Astrocyte of the cerebellum (primary cell): ENCODE data around the gene TGM2.
"Not testable (repeated sequence)": the region's sequence is repeated elsewhere in the genome, so short reads cannot be mapped to it uniquely, and the experiment has no call there.

Experiments
- DNase-seq: peaks from one replicate; pipeline ENCODE4 v3.0.0-alpha.2; 2011; ENCODE audit warnings: low read depth
- H3K4me3 ChIP-seq: 2 replicates; pipeline ENCODE4 v1.5.1; 2011; ENCODE audit warnings: mild to moderate bottlenecking, low read depth, low read length, moderate library complexity
- CTCF ChIP-seq: IDR thresholded peaks from 2 replicates; pipeline ENCODE4 v1.5.1; 2012; ENCODE audit warnings: low read length, low read depth, moderate library complexity, mild to moderate bottlenecking; ENCODE audit errors: missing control alignments
- in situ Hi-C: cut with HindIII; loops from 2 replicates; pipeline ENCODE4 v1.10.0; 2017; ENCODE audit warnings: low sequenced_read_pairs

TGM2 gene

GRCh38 chr20:38109591-38110524 lies 55.2 kb downstream of the TGM2 start:
- TF ChIP-seq CTCF = no peak
- in situ Hi-C loops = no loop called here
- peak; percentile 87 for DNase-seq
- no peak overlapping the region for H3K4me3 ChIP-seq

DNA sequence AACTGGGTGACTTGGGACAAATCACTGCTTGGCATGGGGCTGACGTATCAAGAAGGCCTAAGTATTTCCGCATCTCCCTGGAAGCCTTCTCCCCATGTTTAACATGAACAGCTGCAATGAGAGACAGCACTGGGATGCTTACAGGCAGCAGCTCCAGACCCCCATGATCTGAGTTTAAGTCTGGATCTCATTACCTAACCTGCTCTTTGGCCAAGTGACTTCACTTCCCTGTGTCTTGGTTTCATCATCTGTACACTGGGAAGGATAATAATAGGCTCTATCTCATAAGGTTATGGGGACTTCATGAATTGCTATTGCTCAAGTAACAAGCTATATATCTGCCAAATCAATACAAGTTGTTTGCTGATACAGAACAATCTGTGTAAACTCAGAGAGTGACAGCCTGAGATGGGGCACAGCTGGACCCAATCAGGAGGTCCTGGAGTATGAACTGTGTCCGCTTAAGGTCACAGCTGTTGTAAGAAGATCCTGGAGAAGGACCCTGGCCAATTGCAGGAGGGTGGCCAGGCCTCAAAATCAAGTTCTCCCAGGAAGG lies 56.0 kb downstream of the TGM2 start:
- no peak for DNase-seq
- in situ Hi-C loops = no loop called here
- no peak overlapping the region for H3K4me3 ChIP-seq

DNA sequence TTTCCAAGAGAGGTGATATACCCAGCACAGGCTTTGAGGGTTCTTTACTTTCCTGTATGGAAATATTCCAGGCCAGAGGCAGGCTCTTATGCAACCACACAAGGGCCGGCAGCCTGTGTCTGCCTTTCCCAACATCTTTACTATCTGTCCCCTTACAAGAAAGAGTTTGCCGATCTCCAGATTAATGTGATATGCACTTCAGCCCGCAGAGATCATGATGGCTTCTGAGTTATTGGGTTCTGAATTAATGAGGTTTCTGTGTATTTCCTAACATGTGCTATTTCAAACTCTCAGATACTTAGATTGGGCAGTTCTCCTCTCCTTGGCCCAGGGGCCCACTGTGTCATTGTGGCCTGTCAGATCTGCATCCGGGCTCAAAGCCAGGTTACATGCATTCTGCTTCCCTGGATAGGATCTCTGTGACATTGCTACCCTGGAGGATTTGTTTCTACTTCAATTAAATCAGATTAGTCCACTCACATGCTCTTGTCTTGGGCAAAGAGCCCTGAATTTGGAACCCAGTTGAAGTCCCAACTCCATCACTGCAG lies 56.6 kb downstream of the TGM2 start:
- no peak for TF ChIP-seq CTCF
- DNase-seq = no peak
- in situ Hi-C loops = no loop called here
- H3K4me3 ChIP-seq = no peak overlapping the region

More for the DNA sequence above, 56.0 kb downstream of the TGM2 start:
- no peak for TF ChIP-seq CTCF

- H3K4me3 ChIP-seq, in situ Hi-C loops, DNase-seq: not testable (repeated sequence)
Measured at GRCh38 chr20:38107916-38108315, 57.2 kb downstream of the TGM2 start.

DNA sequence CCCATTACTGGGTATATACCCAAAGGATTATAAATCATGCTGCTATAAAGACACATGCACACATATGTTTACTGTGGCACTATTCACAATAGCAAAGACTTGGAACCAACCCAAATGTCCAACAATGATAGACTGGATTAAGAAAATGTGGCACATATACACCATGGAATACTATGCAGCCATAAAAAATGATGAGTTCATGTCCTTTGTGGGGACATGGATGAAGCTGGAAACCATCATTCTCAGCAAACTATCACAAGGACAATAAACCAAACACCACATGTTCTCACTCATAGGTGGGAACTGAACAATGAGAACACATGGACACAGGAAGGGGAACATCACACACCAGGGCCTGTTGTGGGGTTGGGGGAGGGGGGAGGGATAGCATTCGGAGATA lies 57.7 kb downstream of the TGM2 start:
- in situ Hi-C loops, DNase-seq, H3K4me3 ChIP-seq: not testable (repeated sequence)

- in situ Hi-C loops = no loop called here
Measured at GRCh38 chr20:38106461-38106860, 58.6 kb downstream of the TGM2 start.

DNA sequence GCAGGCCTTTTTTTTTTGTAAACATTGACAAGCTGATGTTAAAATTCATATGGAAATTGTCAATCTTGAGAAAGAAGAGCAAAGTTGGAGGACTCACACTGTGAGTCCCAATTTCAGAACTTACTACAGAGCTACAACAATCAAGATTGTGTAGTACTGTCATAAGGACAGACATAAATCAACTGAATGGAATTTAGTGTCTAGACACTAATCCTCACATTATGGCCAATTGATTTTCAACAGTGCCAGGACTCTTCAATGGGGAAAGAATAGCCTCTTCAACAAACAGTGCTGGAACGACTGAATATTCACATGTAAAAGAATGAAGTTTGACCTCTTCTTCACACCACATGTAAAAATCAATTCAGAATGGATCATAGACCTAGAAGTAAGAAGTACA lies 60.8 kb downstream of the TGM2 start:
- DNase-seq = no peak
- no peak for TF ChIP-seq CTCF
- in situ Hi-C loops = no loop called here
- H3K4me3 ChIP-seq = no peak overlapping the region

More at GRCh38 chr20:38106461-38106860, 58.6 kb downstream of the TGM2 start:
- H3K4me3 ChIP-seq = no peak overlapping the region
- no peak for TF ChIP-seq CTCF
- DNase-seq = no peak

- DNase-seq, in situ Hi-C loops, H3K4me3 ChIP-seq: not testable (repeated sequence)
Measured at GRCh38 chr20:38102206-38102605, 62.9 kb downstream of the TGM2 start.
